HFF-Myc (cell line): Measurements from ENCODE around the gene SLC15A3.

Experiments used
- DNase-seq: peaks from one replicate; pipeline ENCODE4 v3.0.0-alpha.2; 2011; ENCODE audit warnings: low read depth; ENCODE audit errors: extremely low read depth
- H3K4me3 ChIP-seq: replicated peaks from 2 replicates; pipeline ENCODE4 v1.5.1; 2011; ENCODE audit warnings: low read depth, mild to moderate bottlenecking, control low read depth, low read length
- TF ChIP-seq, protein P1 (sequence below): IDR thresholded peaks from 2 replicates; pipeline ENCODE4 v1.5.1; 2012; ENCODE audit warnings: mild to moderate bottlenecking, low read depth, low read length, control low read depth; ENCODE audit errors: missing control alignments

Gene SLC15A3

DNA sequence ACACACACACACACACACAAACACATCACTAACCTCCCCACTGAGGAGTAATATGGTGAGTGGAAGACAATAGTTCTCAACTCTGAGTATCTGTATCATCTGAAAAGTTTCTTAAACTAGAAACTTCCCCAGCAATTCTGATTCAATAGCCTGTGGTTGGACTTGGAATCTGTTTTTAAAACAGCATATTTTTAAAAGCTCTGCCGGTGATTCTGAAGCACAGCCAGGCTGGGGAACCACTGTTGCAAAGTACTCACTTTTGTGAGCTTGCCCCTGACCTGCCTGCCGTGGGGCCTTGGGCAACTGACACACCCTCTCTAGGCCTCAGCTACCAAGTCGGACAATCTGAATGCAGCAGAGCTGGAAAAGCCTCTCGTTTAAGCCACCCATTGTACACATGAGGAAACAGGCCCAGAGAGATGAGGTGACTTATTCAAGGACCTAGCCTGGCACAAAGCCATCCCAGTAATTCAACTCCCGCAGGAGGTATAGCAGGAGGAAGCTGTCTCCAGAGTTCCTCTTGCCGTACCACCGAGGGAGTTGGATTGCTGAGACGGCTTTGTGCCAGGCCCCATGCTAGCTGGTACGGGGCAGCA lies 8.9 kb downstream of the SLC15A3 start:
- H3K4me3 ChIP-seq: no peak overlapping the region
- TF ChIP-seq, protein P1, sequence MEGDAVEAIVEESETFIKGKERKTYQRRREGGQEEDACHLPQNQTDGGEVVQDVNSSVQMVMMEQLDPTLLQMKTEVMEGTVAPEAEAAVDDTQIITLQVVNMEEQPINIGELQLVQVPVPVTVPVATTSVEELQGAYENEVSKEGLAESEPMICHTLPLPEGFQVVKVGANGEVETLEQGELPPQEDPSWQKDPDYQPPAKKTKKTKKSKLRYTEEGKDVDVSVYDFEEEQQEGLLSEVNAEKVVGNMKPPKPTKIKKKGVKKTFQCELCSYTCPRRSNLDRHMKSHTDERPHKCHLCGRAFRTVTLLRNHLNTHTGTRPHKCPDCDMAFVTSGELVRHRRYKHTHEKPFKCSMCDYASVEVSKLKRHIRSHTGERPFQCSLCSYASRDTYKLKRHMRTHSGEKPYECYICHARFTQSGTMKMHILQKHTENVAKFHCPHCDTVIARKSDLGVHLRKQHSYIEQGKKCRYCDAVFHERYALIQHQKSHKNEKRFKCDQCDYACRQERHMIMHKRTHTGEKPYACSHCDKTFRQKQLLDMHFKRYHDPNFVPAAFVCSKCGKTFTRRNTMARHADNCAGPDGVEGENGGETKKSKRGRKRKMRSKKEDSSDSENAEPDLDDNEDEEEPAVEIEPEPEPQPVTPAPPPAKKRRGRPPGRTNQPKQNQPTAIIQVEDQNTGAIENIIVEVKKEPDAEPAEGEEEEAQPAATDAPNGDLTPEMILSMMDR: no peak
- no peak for DNase-seq

DNA sequence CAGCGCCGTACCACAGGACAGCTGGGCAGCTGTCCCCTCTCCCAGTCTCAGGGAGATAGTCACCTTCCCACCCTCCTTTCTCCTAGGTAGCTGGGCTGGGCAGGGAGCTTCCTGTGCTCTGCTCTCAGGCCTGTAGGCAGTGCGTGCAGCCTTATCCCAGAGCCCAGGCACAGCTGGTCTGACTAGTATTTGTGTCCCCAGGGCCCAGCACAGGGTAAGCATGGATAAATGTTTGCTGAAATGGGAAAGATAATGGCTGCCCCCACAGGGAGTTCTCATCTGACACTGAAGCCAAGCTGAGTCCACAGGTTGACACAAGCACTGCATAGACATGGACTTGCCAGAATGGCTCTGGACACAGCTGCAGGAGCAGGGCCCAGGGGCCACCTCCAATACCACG lies 9.8 kb downstream of the SLC15A3 start:
- no peak overlapping the region for H3K4me3 ChIP-seq
- no peak for DNase-seq
- TF ChIP-seq, protein P1: no peak

DNA sequence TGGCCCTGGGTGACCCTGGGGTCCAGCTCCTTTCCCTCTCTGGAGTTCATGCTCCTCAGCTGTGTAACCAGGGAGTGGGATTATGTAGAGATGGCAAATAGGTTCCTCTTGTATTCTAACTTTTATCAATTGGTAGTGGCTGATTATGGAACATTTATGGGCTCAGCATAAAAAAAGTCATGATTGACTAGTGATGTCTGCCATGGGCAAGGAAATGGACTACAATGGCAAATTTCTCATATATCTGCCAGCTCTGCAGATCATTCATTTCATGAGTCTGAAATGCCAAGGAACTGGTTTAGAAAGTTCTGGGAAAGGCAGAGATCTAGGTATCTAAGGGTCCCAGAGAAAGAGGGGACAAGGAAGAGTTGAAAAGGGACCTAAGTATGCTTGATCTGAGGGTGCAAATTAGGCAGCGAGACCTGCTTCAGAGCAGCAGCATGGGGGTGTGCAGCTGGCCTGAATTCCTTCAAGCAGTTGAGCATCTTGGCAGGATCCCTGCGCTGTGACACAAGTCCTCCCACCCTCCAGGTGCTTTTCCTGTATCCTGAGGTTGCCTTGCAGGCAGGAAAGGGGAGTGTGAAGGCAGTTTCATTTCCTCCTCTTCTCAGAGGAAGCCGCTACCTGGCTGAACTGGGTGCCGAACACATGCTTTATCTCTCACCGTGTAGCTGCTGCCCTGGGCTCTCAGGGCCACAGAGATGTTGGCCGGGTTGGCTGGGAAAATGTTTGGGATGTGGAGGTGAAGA lies 10.4 kb downstream of the SLC15A3 start:
- no peak for DNase-seq
- TF ChIP-seq, protein P1: no peak
- no peak overlapping the region for H3K4me3 ChIP-seq

DNA sequence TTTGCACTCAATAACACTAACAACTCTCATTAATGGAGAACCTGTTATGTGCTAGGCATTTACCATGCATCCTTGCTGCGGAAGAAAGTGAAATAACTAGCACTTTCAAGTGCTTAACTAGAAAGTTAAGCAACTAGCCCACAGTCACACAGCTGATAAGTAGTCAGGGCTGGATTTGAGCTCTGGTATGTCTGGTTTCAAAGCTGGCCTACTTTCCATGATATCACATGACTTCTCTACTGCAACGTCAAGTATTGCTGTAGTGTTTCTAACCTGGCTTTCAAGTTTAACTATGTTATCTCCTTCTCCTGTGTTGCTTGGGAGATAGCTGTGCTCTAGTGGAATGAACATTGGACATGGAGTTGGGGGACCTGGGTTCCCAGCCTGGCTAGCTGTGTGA lies 12.1 kb downstream of the SLC15A3 start:
- no peak overlapping the region for H3K4me3 ChIP-seq
- TF ChIP-seq, protein P1: no peak
- no peak for DNase-seq

DNA sequence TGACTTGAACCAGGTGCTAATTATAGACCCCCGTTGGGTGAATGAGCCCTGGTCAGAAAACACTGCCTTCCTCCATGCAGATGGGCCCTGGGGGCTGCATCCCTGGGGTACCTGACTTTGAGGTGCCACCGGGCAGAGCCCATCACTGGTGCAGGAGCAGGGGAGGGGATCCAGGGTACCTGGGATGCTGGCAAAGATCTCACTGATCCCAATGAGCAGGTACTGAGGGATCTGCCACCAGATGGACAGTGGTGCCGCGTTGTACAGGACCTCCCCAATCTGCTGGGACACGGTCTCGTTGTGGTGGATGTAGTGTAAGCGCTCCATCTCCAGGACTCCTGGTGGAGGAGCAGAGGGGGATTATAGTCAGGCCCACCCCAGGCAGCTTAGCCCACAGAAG lies 12.7 kb downstream of the SLC15A3 start:
- DNase-seq: no peak
- TF ChIP-seq, protein P1: no peak
- H3K4me3 ChIP-seq: no peak overlapping the region

DNA sequence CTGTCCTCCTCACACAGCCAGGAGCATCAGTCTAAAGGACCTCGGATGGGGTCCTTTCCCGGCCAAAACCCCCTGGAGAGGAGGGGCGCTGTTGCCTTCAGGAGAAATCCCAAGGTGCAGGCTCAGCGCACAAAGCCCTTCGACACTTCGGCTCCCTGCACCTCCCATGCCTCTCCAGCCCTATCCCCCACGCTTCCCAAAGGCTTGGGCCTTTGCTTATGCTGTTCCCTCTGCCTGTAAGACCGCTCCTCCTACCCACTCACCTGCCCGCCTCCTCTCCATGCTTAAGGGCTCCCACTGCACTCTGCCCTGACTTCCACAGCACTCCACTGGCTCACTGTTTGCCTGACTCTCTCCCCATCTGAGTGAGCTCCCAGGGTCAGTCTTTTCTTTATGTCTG lies 13.5 kb downstream of the SLC15A3 start:
- DNase-seq: no peak
- no peak overlapping the region for H3K4me3 ChIP-seq
- TF ChIP-seq, protein P1: no peak
